ENCODE measurements around the gene C3orf52.
A peak's percentile ranks its signal among the peaks of the same experiment; 100 is the strongest.

The C3orf52 gene

DNA sequence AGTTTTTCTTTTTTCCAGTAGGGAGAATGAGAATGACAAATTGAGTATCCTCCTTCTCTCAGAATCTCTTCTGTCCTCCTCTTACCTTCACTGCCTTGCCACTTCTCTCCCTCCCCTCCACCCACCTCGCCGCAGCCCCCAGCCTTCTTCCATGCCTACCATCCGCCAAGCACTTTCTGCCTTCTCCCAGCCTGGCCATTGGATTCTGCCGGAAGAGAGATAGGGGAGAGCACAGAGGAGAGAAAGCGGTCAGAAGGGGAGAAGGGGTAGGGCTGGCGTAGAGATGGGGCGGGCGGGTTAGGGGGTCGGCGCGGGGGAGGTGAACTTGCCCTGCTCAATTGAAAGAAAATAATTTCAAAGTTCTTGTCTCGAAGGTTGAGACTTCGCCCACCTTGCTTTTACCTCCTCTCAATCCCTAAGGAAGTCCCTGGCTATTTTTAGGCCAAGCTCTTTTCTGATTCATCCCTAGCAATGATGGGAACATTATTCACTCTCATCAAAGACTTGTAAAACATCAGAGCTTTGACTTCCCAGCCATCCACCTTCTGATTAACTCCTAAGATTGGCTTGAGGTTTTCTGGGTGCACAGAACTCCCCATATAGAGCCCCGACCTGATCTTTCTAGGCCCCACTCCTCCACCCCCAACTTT lies 811 bp downstream of the C3orf52 start:
- DNase-seq, result no peak

DNA sequence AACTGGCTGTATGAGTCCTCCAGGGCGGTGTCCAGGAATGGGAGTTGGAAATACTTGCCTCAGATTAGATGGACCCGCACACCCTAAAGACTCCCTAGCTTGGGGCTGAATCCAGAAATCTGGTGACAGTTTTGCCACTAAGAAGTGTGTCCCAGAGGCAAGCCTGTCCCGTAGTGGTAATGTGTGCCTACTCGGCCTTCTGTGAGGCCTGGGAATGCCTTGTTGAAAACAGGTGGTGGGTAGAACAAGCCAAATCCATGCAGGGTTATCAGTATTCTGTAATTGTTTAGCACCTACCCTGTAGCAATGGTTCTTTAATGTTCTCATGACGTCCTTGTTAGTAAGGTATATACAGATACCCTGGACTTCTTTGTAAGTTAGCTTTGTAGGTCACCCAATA lies 1.6 kb downstream of the C3orf52 start:
- no peak for DNase-seq

DNA sequence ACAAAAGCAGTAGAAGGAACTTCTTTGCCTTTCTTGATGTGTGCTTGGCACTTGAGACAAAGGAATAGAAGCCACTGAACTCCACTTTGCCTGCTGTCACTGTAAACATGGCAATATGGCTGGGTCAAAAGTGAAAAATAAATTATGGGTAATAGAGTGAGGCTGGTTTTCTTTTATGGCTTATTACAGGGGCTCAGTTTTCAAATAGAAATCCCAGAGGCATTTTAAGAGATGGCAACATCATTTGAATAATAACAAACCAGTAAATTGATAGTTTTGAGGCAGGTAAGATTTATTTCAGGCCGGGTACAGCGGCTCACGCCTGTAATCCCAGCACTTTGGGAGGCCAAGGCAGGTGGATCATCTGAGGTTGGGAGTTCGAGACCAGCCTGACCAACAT lies 2.8 kb downstream of the C3orf52 start:
- no peak for DNase-seq

DNA sequence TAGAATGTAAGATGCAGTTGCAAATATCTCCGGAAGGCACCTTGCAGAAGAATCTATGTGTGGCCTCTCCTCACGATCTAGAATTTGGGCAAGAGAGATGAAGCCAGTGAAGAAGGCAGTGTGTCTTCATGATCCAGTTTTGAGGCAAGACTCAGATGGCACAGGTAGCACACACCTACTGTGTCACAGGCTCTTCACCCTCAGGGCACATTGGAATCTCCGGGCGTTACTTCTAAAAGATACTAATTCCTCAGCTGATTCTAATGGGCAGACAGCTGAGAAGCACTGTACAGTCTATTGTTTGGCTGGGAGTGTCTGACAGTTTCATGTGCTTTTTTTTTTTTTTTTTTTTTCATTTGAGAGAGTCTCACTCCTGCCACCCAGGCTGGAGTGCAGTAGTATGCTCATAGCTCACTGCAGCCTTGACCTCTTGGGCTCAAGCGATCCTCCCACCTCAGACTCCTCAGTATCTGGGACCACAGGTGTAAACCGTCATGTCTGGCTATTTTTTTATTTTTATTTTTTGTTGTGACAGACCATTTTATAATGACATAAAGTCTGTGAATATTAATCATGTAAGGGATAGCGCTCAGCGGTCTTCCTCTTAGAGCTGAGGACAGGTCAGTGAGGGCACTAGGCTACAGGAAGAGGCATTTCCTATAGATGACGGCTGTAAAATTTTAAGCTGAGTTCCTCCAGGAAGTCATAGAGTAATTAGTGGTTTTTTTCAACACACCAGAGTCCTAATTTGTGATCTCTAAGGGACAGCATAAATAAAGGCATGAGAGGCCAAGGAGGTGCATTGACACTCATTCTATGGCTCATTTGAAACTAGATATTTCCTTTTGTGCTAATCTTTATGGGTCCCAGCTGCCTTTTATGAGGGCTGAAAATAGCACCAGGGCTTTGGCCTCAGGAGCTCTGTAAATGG lies 4.0 kb downstream of the C3orf52 start:
- DNase-seq, result peak in 2 of 4 experiments; percentile 37 to 51

DNA sequence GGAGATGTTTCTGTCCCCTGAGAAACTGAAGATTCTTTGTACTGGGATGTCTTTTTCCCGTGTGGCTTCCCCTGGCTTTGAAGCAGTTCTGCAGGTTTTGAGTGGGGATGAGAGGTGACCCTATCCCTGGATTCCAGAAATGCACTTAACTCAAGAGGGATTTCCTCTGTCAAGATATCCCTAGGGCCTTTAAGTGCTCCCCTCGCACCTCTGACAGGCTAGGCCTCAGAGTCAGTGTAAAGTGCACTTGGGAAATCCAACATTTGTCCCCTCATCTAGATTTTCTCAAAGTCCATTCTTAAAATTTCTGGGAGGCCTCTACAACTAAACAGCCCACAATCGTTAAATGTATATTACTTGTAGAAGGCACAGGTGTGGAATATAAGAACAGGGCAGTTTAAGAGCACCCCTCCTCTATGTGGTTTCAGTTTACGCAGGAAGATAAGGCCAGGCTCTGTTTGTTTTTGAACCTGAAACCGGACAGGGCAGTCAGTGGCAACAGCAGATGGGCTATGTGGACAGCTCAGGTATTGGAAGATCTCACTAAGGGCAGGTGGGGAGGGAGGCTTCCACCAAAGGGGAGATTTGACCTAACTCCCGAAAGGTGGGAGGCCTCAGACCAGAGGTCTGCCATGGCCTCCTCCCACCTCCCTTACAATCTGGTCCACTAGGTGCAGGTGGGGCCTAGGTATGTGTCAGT lies 4.8 kb downstream of the C3orf52 start:
- DNase-seq, result no peak

DNA sequence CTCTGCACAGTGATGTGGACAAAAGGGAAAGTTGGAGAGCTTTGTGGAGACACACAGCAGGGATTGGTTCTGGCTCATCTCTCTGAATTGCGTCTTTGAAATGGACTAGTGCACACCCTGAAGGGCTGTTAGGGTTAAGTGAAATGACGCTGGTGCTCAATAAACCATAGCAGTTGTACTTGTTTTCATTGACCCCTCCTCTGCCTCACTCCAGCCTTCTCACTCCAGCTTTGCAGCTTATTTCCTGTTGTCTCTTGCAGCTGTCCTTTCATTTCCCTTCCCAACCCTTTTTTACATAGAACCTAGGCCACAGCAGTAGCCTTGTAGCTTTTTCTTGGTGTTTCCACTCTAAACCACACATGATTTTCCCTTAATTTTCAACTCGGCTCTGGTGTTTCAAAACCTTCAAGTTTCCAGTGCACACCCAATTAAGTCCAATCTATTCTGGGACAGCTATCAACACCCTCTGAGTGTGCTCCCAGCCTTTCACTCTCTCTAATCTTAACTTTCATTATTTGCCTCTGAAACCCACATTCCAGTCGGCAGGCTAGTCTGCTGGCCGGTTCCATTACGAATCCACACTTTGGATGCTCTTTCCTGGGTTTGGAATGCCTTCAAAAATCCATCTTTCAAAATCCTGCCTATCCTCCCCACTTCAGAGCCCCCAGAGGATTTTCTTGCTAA lies 6.4 kb downstream of the C3orf52 start:
- peak in 2 of 4 experiments; percentile 12 to 15 for DNase-seq

DNA sequence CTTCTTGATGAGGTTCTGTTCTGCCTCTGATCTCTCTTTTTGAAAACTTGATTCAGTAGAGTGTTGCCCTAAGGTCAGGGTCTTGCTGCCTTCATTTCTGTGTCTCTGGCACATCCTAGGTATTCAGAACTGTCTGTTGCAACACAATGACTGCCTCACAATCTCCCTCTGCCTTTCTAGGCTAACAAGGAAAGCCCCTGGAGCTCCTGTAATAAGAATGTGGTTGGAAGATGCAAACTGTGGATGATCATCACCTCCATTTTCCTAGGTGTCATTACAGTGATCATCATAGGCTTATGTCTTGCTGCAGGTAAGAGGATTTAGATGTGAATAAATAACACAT lies 7.0 kb downstream of the C3orf52 start:
- no peak for DNase-seq

DNA sequence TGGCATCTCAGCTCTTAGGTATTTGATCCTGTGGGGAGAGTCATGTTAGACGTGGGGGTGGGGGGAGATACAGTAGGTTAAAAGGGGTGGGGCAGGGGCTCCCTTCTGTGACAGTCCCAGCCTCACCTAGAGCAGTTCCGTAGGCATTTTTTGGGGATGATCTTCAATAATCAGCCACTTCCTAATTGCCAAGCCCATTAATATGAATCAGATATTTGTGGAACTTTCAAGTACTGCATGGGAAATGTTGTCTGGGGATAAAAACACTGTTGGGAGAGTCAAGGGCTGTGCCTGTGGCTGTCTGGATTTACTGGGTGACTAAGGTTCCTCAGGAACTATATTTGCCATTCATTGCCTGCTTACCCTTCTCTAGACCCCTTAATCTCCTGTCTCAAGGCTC lies 9.5 kb downstream of the C3orf52 start:
- DNase-seq, result no peak

DNA sequence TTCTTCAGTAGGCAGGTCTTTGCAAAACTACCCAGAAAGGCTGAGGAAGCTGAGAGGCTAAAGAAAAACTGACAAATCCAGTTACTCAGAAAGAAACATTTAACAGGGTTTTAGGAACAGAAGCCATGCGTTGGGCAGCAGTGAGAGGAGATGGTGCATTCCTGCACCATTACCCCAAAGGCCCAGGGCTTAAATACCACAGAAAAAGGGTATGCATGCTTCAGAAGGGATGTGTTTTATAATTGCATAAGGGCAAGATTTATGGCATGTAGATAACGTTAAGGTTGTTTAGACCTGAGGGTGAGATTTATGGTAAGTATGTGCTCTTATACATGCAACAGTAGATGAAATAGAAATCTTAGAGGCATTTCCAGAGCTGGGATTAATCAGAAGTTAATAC lies 10.0 kb downstream of the C3orf52 start:
- DNase-seq, result no peak

DNA sequence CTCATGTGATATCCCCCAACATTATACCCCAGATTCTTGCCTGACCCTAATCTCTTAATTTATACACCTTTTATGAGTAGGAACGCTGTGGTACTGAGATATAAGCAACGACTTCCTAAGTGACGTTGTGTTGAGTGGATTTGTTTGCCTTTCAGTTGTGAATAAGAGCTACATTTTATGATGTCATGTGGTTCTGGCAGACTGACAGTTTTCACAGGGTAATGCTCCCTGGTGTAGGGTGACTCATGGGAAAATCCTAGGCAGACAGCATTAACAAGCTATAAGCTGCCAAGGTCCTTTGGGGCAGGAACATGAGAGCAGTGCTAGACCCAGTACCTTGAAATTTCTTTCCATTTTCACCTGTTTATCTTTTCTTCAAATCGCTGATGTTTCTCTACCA lies 11.2 kb downstream of the C3orf52 start:
- DNase-seq, result peak; percentile 29 to 61 (median 40)

DNA sequence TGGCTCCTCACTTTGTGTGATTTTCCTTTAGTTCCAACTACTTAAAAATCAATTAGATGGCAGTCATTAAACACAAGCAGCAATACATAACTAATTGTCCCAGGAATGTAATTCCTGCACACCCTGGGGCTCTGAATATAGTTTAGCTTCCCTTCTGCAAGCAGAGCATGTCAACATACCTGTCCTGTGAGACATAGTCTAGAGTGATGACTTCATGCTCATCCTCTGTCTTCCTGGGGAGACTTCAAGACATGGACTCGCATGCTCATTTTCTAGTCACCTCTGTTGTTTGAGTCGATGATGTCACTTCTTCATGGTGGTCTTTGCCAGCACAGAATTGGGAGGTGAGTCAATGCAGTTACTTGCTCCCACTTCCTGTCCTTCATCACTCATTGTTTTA lies 15.7 kb downstream of the C3orf52 start:
- no peak for DNase-seq

DNA sequence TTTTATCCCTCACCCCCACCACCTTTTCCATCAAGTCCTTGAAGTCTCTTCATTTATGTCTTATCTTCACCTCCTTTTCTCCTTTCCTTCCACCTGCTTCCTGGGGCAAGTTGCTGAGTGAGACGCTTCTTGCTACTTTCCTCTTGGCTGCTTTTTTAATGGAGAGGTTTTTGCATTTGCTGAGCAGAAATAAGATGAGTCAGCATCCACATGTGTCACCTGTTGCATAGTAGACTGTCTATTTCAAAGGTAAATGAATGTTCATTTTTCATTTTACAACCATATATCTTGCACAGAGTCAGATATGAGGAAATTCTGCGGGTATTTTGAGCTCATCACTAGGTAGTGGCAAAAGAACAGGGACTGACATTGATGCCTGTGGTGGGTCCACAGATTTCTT lies 18.6 kb downstream of the C3orf52 start:
- DNase-seq, result no peak

DNA sequence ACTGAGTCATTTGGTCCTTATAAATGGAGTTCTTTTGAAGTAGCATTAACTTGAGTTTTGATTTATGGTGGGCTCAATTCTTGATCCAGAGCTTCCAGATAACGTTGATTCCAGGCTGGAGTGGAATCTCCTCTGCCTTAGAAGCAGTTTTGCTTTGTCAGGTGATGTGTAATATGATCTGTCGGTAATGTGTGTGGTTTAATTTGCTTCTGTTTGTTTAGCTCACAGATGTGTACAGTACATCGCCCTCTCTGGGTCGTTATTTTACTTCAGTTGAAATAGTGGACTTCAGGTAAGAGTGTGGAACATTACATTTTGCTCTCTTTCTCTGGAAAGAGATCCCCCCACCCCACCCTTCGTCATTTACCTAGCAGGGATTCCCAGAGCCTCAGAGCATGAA lies 23.1 kb downstream of the C3orf52 start:
- DNase-seq, result no peak

DNA sequence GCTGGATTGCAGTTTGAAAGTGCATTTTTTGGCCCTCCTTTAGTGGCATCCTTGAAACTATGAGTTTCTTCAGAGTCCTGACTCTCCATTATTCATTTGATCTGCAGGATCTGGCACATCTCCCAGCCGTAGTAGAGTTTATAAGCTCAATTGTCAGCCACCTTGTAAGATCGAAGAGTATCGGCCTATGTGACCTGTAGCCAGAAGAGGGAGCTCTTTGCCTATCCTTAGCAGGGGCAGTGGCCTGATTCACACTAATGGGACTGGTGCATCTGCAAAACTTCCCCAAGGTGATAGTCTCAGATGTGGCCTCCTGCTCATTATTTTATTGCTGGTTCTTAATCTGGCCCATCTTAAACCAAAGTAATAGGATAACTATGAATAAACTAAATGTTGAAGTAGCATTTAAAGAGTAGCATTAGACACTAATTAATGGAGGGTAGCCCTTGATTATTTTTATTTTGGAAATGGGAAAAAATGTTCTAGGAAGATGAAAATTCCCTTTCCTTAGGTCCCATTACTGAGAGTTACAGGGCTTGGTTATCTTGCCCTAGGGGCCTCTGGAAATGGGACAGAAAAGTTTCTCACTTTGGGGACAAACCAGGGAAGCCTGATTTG lies 25.7 kb downstream of the C3orf52 start:
- peak; percentile 74 to 90 (median 80) for DNase-seq

DNA sequence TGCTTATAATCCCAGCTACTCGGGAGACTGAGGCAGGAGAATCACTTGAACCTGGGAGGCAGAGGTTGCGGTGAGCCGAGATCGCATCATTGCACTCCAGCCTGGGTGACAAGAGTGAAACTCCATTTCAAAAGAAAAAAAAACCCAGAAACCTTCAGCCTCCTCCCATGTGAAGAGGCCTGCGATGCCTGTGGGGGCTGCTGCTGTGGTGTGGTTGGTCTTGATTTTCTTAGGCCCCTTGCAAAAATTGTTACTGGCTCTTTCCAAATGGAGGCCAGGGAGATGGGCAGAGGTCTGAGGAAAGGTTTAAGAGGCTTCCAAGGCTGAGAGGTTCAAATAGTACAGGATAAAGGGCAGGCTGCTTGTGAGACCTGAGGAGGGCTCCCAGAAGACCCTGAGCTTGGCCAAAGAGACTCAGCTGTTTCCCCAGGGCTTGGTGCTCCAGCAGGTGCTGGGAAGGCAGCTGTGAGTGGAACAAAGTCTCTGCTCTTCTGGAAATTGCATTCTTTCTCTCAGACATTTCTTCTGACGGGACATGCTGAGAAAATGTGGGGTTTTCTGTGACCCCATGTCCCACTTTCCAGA lies 28.5 kb downstream of the C3orf52 start:
- no peak for DNase-seq

DNA sequence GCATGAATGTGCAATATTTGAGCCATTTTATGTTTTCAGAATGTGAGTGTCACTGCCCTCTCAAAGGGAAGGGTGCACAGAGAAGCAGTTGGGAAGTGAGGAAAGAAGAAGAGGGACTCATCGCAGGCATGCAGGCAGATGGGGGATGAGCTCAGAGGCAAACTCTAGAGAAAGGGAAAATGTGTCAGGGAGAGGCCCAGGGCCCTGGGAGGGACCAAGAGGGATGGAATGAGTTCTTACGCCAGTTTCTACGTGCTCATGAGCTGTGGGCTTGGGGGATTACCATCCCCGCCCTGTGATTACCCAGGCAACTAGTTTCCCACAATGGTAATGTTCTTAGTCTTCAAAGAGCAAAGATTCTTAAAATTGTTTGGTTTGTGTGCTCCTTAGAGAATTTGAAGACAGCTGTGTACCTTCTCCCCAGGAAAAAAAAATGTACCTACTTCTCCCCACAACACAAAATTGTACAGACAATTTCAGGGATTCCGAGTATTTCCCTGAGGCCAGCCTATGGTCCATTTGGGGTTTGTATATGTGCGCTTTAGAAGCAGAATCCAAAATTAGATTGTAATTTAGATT lies 29.1 kb downstream of the C3orf52 start:
- DNase-seq, result no peak

DNA sequence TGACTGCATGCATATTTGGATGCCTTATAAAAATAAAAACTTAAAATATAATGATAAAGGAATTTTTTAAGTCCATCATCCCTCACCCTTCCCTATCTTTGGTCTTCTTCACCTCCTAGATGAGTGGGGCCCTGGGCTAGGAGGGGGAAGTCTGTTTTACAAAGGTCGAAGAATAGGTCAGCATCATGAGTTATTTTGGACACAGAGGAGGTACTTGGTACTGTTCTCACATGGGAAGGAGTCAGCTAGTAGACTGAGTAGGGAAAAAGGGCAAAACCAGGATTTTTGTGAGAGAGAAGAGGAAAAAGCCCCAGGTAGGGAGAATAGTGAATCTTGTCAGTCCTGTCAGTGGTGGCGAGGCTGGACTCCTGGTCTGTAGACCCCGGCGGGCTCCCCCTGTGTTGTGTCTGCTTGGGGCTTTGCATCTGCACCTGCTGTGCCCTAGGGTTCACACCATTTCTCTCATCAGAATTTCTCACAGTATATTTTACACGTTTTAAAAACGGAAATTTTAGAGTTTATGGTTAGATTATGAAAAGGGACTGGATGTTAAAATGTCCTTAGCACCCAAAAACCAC lies 29.7 kb downstream of the C3orf52 start:
- no peak for DNase-seq

DNA sequence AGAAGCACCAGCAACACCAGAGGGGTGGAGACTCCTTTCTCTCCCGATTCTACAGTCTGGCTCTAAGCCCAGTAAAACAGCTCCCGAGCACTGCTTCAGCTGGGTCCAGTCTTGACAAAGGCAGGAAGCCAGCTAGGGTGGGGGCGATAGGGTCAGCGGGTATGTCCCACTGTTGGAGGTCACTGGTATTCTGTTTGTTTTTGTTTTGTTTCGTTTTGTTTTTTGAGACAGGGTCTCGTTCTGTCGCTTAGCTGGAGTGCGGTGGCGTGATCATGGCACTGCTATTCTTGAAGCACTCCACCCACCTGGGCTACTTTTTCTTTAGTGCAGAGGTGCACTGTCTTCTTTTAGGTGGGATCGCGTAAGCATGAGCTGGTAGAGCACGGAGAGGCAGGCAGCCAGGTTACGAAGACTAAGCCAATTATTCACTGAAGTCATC lies 30.6 kb downstream of the C3orf52 start:
- no peak for DNase-seq

DNA sequence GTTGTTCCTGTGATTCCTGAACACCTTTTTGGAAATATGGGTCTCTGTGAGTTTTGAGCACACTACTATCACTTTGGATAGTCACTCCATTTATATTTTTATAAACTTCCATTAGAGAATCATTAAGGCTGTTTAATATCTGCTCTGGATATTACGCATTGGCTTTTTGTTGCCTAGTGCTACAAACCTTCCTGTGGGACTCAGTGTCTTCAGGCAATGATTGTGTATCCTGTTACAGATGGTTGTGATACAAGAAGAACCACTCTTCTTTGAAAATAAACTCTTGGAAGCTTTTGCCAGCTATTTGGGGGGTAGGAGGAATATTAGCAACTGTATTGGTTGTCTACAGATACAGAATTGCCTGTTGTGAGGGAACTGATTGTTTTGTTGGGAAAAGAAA lies 31.2 kb downstream of the C3orf52 start:
- no peak for DNase-seq

DNA sequence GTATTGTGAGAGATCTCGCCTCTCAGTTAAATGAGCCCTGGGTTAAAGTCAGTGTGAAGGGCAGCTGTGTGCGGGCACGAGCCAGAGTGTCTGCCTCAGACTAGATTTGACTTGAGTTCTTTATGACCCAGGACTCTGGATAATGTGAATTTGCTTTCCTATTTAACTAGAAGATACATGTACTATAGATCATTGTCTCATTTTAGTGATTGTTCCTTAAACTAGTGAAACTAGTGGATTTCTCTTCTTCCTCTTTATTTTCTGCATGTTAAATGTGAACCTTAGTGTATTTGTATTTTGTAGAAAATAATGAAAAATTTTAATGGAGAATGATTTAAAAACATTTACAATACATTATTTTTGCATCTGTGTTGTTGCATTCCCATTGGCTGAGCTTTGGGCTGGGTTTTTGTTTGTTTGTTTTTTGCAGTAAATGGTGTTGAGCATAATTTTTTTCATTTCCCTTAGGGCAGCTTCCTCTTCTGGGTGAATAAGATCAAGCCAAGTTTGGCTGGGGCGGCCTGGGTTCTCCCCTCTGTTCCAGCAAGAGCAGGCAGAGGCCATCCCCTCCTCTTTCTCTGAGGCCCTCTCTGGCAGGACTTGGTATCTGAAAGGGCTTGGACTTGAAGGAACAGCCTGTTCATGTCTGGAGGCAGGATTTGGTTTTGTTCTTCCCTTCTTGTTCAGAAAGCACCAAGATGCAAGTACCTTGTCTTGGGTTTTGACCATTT lies 31.8 kb downstream of the C3orf52 start:
- peak; percentile 51 to 79 (median 76) for DNase-seq
